ENCODE results near the gene PLA1A.
A peak's percentile ranks its signal among the peaks of the same experiment; 100 is the strongest.
"Not testable (repeated sequence)": the region's sequence is repeated elsewhere in the genome, so short reads cannot be mapped to it uniquely, and the experiment has no call there.

The PLA1A gene

DNA sequence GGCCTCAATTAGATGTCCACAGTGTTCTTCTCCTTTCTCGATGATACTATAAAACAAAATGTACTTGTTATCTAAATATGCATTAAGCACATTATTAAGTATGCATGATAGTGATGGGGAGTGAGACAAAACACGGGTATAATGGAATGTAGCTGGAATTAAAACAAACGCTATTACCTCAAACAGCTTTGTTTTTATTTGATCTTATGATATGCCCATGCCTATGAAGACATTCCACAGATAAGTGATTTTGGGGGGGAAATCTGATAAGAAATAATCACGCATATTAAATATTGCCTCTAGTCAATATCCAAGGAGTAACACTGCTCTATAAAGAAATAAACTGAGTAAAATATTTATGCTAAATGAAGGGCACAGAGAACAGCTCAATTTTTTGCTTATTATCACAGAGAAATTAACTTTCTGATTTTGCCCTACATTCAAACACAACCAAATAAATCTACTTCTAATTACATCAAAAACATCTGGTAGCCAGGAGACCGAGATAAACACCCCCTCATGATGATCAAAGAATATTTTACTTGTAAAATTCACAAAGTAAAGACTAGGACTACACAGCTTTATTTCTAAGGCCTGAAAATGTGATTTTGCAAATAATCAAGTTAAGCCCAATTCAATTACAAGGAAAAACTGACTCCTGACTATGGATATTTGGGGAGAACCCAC lies 77.6 kb downstream of the PLA1A start:
- no peak for DNase-seq (ENCODE audit: insufficient read length, low spot score)
- FAIRE-seq: no peak
- TF ChIP-seq, protein P1, sequence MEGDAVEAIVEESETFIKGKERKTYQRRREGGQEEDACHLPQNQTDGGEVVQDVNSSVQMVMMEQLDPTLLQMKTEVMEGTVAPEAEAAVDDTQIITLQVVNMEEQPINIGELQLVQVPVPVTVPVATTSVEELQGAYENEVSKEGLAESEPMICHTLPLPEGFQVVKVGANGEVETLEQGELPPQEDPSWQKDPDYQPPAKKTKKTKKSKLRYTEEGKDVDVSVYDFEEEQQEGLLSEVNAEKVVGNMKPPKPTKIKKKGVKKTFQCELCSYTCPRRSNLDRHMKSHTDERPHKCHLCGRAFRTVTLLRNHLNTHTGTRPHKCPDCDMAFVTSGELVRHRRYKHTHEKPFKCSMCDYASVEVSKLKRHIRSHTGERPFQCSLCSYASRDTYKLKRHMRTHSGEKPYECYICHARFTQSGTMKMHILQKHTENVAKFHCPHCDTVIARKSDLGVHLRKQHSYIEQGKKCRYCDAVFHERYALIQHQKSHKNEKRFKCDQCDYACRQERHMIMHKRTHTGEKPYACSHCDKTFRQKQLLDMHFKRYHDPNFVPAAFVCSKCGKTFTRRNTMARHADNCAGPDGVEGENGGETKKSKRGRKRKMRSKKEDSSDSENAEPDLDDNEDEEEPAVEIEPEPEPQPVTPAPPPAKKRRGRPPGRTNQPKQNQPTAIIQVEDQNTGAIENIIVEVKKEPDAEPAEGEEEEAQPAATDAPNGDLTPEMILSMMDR (IDR thresholded peaks at IDR 0.05; ENCODE audit: insufficient read depth, missing control alignments): no peak

DNA sequence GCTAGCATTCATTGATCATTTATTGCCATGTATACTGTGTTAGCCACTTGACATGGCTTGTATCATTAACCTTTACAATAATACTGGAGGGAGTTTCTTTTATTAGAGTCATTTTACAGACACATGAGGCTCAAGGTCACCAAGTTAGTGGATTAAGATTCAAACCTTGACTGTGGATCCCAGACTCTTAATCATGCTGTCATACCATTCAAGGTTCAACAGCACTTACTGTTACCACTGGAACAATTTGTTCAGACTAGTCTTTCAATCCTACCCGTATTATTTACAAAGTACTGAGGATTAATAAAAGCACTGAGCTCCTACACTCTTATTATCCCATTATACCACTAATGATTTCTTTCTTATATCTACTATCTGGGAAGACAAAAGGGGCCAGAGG lies 78.3 kb downstream of the PLA1A start:
- TF ChIP-seq, protein P1 (IDR thresholded peaks at IDR 0.05; ENCODE audit: insufficient read depth, missing control alignments): no peak
- DNase-seq (ENCODE audit: insufficient read length, low spot score) (no peak), FAIRE-seq (peak; percentile 90)

DNA sequence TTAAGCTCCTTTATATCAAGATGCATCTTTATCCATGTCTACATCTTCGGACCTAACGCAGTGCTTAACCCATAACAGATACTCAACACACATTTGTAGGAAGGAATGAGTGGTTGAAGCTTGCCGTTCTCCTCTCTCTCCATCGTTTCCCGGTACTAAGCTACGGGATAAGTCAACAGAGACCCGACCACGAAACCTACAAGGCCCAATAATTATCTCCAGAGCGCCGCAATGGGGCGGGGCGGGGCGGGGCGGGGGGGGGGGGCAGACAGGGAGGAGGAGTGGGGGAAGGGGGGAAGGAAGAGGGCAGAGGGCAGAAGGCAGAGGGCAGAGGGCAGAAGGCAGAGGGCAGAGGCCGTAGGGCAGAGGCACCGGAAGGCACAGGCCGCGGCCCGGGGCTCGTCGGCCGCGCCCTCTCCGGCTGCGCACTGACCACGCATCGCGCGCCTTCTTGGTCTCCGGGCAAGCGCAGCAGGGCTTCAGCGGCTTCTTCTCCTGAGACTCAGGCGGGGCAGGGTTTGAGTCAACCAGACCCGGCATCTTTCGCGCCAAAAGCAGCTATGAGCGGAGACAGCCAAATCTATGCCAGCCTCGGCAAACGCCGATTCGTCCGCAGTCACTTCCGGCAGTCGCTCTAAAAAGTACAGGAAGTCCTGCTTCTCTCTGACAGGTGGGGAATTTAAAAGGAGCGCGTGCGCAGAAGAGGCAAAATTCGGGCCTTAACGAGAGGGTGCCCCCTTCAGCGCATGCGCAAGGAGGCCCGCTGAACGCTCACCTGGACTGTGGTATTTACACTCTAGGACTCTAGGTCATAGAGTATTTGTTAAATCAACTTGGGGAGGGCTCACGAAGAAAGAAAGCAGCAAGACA lies 79.3 kb downstream of the PLA1A start, which contains the start of gene COX17:
COX17 (minus strand) TSS at position 636 of the 870 bp plus-strand sequence; CDS start at position 540, 96 bp downstream.
- FAIRE-seq: peak; percentile 84
- DNase-seq (ENCODE audit: insufficient read length, low spot score): peak; percentile 71
- TF ChIP-seq, protein P1 (IDR thresholded peaks at IDR 0.05; ENCODE audit: insufficient read depth, missing control alignments): no peak

DNA sequence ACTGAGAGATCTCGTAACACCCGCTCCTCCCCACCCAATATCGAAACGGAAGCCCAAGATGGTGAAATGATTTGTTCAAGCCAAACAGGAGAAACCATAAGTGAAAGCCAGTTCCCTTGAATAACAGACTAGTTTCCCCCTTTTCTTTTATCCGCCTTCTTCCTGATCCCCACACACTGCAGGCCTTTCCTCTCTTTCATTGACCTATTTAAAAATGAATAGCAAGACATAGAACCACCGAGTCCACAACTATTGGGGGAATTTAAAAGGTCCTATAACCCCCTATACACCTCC lies 79.9 kb downstream of the PLA1A start:
- no peak for FAIRE-seq

DNA sequence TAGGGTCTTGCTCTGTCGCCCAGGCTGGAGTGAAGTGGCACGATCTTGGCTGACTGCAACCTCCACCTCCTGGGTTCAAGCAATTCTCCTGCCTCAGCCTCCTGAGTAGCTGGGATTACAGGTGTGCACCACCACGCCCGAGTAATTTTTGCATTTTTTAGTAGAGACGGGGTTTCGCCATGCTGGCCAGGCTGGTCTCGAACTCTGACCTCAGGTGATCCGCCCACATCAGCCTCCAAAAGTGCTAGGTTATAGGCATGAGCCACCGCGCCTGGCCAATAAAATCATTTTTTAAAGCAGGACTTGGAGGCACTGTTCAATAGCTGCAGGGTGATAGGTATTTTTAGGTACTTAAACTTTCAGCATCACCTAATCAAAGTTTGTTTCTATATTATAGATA lies 80.5 kb downstream of the PLA1A start:
- not testable (repeated sequence) for FAIRE-seq; DNase-seq (ENCODE audit: insufficient read length, low spot score)

More for the DNA sequence above, 79.9 kb downstream of the PLA1A start:
- no peak for DNase-seq (ENCODE audit: insufficient read length, low spot score)
- TF ChIP-seq, protein P1 (IDR thresholded peaks at IDR 0.05; ENCODE audit: insufficient read depth, missing control alignments): no peak

Data from D721Med (cell line).